GM13977 (cell line): Measurements from ENCODE around the gene CNNM2.

Source experiments
- DNase-seq: peaks from one replicate; pipeline ENCODE4 v3.0.0; 2012; ENCODE audit warnings: low spot score
- CTCF ChIP-seq: IDR thresholded peaks from 2 replicates; pipeline ENCODE4 v1.5.1; 2012; ENCODE audit warnings: mild to moderate bottlenecking, control low read depth; ENCODE audit not compliant: insufficient read depth; ENCODE audit errors: extremely low read depth, missing control alignments
- in situ Hi-C: fragments of 300-500 bp; cut with MboI; formaldehyde crosslinking; loops from one replicate; pipeline ENCODE4 v1.12.0; 2022; ENCODE audit warnings: low sequenced_read_pairs, low pct_unique_long_range_greater_than_20kb, mixed read lengths, inconsistent platforms; ENCODE audit not compliant: unreplicated experiment

Gene CNNM2

GRCh38 chr10:103083977-103084320 lies 165.9 kb downstream of the CNNM2 start:
- in situ Hi-C loops = no loop called here
- TF ChIP-seq CTCF = no peak
- no peak for DNase-seq

GRCh38 chr10:103086261-103086660 lies 168.2 kb downstream of the CNNM2 start:
- no peak for DNase-seq
- in situ Hi-C loops = no loop called here
- TF ChIP-seq CTCF = no peak

- peak; percentile 5 for TF ChIP-seq CTCF
- in situ Hi-C loops = no loop called here
Observed at GRCh38 chr10:103086799-103087198, 168.7 kb downstream of the CNNM2 start.

GRCh38 chr10:103089493-103089892 lies 171.4 kb downstream of the CNNM2 start:
- TF ChIP-seq CTCF = no peak
- DNase-seq = no peak
- in situ Hi-C loops = no loop called here

More at GRCh38 chr10:103086799-103087198, 168.7 kb downstream of the CNNM2 start:
- no peak for DNase-seq

GRCh38 chr10:103090911-103091310 lies 172.8 kb downstream of the CNNM2 start:
- TF ChIP-seq CTCF = no peak
- in situ Hi-C loops = no loop called here

GRCh38 chr10:103095005-103095404 lies 176.9 kb downstream of the CNNM2 start:
- in situ Hi-C loops = no loop called here
- no peak for DNase-seq
- TF ChIP-seq CTCF = no peak

More at GRCh38 chr10:103090911-103091310, 172.8 kb downstream of the CNNM2 start:
- no peak for DNase-seq

- in situ Hi-C loops = no loop called here
- no peak for TF ChIP-seq CTCF
- no peak for DNase-seq
Observed at GRCh38 chr10:103096130-103096529, 178.0 kb downstream of the CNNM2 start.
